Myocyte (in vitro differentiated cells): ENCODE measurements around the gene VSTM2B. TPM values are rescaled to one million over a fixed set of nuclear protein-coding genes. Genes with fewer than 3 reads are reported as not detected.
"Not testable (repeated sequence)": the region's sequence is repeated elsewhere in the genome, so short reads cannot be mapped to it uniquely, and the experiment has no call there.

Source experiments
- DNase-seq: peaks from one replicate; pipeline ENCODE4 v3.0.0-alpha.2; 2012; ENCODE audit warnings: low read depth
- polyA plus RNA-seq: library from polyadenylated mRNA; unstranded; fragments of >200 nt; gene quantifications from one replicate; pipeline ENCODE4 v1.2.1, GENCODE V29; 2012; ENCODE audit warnings: missing spikeins
- total RNA-seq: library from RNA; depleted of rRNA; stranded (reverse); fragments of >200 nt; gene quantifications from 2 replicates; pipeline ENCODE4 v1.2.3, GENCODE V29; 2014

Gene VSTM2B
- total RNA-seq: not detected in 2 replicates
- not detected for polyA plus RNA-seq

DNA sequence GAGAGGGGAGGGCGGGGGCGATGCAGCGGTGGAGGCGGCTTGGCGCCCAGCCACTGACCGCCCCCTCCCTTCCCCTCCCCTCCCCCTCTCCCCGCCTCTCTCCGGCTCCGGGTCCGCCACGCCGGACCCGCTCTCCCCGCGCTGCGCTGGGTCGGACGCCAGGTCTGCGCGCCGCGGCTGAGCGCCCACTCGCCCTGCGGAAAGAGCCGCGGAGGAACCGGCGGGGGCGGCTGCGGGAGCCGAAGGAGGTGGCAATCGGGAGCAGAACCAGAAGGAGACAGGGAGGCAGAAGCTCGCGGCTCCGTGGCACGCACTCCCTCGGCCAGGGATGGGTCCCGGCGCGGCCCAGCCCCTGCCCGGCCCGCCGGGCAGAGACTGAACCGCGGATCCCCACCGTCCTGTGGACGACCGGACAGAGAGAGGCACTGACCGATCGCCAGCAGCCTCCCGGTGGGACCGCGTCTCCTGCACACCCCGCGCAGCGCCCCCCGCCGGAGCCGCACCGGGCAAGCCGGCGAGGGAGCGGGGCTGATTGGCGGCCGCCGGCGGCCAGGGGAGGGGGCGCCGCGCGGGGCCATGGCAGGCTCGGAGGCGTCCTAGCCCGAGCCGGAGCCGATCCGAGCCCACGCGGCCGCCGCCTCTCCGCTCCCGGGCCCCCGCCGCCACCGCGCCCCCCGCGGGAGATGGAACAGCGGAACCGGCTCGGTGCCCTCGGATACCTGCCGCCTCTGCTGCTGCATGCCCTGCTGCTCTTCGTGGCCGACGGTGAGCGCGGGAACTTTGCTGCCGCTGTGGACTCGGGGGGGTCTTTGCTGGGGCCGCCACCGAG, at the start of gene VSTM2B:
Gene VSTM2B (plus strand): TSS at position 94 of the 829 bp plus-strand sequence. CDS start 590 bp downstream, at position 684.
- no peak for DNase-seq

DNA sequence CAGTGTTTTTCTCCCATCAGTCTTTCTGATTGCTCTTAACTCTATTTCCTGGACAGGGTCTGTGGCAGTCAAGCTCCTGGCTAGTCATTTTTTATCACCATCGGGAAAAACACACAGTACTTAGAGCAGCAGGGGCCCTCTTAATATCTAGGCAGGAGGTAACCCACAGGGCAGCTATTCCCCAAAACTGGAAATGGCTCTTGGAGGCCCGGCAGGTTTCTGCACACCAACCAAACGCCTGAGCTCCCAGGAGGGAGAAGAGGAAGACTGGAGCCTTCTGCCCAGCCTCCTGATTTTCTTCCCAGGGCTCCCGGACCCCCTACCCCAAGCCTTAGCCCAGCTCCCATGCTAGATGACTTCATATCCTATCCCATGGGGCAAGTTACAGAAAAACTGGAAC, 49.3 kb upstream of the VSTM2B start:
- no peak for DNase-seq

DNA sequence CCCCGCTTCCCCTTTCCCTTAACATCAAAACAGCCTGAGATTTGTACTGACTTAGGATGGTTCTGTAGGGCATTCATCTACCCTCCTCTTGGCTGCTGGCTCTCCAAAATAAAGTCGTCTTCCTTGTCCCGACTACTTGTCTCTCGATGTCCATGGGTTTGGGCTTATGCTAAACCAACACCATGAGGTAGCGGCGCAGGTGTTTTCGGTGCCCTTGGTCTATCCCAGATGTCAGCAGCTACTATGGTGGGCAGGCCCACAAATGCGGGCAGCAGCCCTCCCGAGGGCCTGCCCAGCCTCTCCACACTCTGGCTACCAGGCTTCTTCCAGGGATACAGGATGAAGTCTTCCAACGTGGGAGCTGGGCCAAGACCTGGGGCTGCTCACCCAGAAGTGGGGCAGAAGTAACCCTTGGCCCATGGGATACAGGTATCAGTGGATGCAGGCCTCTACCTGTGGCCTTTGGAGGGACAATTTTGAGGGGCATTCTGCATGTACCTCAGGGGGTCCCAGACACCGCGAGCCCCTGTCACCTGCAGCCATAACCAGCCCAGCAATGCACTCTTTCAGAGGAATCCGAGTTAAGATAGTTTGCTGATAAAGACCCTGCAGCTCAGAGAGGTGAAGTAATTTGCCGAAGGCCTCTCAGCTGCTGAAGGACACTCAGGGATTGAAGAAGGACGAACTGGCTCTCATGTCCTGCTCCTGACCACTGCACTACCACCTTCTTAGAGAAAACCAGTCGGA, 47.8 kb upstream of the VSTM2B start:
- no peak for DNase-seq

DNA sequence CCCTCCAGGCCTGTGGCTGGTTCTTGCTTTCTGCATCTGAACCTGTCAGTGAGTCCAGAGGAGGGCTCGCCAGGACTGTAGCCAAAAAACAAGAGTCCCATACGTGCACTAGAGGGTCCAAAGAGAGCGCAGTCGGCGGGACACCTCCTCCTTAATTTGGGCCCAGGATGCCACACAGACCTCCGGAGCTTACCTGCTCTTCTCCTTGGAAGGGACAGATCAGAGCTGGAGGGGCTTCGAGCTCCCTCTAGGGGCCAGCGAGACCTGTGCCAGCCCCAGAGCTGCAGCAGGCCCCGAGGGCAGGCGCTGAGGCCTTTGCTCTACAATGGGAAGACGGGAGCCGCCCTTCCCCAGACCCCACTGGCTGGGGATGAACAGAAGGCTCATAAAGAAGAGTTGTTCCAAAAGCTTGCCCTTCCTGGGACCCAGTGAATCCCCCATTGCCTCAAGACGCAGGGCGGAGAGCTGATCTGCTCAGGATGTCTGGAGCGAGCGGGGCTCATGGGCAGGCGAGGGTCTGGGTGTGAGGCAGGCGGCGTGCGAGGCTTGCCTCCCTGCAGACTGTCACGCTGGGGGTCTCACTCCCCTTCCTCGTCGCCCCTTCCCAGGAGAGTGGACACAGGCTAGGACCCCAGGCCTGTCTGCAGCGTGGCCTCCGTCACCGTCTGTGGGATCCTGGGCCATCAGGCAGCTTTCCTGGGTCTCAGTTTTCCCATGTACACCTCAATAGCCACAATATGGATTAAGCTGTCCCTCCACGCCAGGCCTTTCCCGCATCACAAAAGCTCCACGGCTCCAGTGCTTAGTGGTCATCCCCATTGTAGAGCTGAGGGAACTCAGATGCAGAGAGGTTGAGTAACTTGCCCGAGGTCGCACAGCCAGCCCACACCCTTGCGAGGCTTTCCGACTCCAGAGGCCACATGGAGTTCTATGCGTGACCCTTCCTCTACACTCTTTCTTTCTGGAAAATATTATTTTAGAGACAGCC, 46.9 kb upstream of the VSTM2B start:
- no peak for DNase-seq

DNA sequence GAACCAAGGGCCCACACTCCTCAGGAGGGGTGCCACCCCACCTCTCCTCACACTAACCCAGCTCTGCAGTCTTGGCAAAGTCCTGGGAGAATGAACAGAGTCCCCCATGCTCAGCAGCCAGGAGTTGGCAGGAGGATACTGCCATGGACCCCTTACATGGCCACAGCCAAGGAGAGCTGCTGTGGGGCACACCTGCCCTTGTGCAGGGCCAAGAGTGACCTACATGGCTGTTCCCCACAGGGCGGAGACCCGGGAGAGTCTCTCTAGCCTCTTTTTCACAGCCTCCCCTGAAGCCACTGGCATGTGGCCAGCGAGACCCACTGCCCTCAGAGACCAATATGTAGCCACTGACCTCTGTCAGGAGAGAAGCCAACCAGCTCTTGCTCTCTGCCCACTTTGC, 45.9 kb upstream of the VSTM2B start:
- DNase-seq: no peak

DNA sequence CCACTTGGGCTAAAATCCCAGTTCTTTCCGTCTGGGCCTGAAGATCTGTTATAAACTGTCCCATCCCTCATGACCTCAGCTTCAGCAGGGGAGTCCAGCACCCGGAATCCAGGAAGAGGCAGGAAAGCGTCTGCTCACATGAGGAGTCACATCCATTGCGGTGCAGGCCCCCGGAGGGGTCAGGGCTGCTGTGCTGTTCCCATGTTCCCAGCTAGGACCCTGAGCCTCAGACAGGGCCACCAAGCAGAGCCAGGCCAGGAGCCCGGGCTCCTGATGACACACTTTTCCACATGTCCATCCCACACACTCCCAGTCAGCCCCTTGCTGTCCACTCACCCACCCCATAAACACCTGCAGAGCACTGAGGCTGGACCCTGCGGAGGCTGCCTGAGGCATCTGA, 45.3 kb upstream of the VSTM2B start:
- no peak for DNase-seq

DNA sequence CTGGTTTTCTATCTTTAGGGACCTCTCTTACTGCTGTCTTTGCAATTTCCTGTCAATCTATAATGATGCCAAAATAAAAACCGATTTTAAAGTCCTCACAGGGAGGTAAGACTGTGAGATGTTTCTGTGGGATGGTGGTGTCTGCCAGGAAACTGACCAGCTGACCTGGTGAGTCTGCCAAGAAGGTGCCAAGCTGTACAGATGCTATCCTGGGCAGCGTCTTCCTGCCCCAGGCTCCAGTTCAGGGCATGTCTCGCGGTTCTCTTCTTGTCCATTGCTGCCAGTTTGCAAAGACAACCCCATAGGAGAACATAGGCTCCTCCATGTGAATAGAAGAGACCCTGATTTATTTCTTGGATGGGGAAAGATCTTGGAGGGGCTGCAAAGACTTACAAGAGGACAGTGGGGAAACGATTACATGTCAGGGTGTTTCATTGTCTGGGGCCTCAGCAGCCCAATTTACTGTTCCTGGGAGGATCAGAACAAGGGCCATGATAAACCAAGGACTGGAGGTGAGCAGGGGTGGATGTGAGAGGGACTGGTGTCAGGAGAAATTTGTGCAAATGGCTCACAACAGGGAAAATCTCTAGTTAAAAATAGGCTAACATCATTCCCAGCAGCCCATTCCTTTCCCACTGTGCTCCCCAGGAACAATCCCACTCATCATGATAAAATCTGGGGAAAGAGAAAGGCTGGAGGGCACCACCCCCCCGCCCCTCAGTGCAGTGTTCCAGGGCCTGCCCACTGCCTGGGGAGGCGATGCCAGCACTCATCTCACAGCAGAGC, 42.7 kb upstream of the VSTM2B start:
- no peak for DNase-seq

DNA sequence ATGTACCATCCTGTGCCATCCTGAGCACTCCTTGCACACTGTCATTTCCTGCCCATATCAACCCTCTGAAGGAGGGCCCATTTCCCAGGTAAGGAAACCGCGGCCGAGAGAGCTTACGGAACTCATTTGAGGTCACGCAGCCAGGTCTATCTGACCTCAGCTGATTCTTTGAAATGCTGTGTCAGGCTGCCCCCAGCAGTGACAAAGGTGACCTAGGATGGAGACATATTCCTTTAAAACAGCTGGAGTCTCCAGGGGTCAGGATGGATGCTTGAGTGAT, 42.2 kb upstream of the VSTM2B start:
- DNase-seq: no peak

DNA sequence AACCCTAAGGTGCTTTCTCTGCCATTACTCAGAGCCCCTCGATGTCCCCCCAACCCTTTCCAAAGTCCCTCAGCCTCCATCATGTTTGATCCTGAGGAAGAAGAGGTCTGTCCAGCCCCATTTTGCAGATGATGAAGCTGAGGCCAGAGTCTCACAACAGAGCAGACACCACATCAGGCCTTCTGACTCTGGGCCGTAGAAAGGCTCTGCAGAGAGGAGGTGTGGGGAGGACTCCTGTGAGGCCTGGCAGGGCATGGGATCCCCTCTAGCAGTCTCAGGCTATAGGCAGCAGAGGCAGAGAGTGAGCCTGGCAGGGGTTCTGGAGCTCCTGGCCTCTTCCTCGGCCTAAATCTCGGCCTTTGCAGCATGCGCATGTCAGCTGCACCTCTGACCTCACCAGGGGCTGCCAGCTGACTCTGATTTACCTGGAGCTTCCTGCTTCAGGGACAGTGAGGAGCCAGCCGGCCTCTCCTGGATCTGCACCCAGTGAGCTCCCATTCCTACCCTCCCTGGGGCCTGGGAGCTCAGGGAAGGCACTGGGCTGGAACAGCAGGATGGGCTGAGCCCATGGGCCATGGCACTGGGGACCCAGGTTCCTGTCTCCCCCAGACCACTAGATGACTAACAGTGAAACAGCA, 41.7 kb upstream of the VSTM2B start:
- DNase-seq: no peak

DNA sequence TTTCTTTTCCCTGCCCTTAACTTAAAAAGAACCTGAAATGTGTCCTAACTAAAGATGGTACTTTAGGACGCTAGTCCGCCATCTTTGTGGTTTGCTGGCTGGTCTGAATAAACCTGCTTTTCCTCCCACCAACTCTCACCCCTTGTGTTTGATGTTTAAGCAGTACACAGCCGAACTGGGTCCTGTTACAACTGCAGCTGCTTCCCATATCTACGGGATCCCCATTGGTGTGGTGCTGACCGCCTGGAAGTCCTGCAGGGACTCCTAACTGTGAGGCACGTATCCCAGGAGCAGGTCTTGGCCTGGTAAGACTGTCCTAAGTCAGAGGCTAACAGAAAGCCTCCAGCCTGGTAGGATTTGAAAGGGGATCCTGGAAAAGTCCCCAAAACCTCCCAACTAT, 40.9 kb upstream of the VSTM2B start:
- DNase-seq: no peak

DNA sequence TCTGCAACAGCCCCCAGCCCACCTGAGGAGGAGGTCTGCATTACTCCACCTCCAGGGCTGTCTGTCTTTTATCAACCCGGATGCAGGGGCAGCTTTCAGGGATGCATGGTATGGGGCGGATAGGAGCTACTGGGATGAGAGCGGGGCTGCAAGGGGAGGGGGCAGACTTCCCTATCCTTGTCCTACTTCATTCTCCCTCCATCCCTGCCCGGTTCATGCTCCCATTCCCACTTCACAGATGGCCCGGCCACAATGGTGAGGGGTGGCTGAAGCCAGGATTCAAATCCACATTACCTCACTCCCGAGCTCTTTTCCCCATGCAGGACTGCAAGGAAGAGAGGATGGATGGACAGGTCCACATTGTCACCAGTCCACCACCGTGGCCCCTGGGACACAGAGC, 40.5 kb upstream of the VSTM2B start:
- no peak for DNase-seq

DNA sequence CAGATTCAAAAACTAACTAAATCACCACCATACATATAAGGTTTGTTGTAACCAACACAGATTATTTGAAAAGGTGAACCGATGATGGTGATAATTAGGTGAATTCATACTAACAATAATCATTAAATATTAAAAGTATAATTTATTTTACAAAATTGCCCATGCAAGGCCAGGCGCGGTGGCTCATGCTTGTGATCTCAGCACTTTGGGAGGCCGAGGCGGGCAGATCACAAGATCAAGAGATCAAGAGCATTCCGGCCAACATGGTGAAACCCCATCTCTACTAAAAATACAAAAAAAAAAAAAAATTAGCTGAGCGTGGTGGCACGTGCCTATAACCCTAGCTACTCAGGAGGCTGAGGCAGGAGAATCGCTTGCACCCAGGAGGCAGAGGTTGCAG, 38.8 kb upstream of the VSTM2B start:
- not testable (repeated sequence) for DNase-seq

DNA sequence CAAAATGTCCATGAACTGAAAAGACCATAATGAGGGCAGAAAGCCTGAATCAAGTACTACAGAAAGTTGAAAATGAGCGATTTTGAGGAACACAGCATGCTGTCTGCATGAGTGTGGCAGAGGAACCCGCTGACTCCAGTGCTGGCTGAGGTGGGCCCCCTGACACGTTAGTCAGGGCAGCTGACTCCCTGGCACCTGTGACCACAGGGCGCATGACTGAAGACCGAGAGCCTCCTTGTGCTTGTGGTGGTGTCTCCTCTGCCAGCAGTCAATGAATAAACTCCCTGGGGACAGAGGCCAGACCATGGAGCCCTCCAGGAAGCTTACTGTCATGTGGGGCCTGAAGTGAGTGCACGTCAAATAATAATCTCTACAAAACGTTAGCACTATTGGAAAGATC, 38.4 kb upstream of the VSTM2B start:
- DNase-seq: no peak

DNA sequence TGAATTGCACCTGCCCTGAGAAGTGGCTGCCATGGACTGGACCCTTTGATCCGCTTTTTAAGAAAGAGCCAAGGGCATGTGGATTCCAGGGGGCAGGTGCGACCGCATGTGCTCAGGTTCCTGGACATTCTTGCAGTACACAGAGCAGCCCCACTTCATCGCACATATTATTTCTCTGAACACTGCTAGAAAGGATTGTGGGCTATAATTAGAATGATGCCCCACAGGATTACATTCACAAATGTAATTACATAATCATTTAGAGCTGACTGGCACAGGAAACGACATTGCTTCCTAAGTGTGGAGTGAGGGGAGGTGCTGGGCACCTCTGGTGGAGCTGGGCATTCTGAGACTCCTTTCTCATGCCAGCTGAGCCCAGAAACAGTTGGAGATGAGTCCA, 37.5 kb upstream of the VSTM2B start:
- DNase-seq: no peak

DNA sequence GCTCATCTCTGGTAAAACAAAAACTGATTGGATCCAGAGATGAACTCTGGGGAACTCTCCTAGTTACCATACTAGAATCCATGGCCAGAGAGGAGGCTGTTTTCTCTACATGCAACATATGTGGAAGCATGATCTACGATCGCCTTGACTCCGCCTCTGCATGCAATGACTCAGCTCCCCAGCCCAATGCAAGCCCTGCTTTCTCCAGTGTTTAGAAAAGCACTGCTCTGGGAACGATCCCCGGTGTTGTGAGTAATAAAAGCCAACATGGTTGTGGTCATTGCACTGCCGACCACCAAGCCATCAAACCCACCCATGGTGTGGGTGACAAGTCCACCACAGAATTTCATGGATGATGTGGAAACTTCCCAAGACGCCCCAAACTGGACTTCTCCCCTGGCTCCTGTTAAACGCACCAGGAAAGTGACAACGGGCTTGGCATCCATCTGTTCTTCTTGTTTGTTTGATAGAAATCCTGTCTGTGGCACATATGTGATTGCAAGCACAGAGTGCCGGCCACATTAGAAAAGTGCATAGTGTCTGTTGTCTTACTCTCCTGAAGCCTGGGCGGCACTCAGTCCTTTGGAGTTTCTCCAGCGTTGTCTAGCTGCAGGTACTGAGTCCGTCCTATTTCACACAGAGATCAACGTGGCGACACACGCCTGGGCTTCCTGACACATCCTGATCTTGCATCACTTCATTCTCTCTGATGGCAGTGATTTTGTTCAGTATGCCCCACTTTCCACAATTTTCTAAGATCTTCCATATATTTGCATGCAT, 36.4 kb upstream of the VSTM2B start:
- DNase-seq: no peak

DNA sequence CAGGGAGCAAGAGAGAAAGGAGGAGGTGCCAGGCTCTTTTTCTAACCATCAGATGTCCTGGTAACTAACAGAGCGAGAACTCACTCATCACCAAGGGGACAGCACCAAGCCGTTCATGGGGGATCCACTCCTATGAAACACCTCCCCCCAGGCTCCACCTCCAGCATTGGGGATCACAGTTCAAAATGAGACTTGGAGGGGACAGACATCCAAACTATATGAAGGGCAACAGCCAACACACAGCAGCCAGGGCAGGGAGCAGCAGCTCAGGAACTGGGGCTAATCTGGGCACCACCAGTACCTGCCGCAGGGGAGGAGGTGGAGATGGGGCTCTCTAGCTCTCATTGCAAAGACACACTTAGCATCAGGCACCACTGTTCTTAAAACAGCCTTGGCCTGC, 34.3 kb upstream of the VSTM2B start:
- DNase-seq: no peak

DNA sequence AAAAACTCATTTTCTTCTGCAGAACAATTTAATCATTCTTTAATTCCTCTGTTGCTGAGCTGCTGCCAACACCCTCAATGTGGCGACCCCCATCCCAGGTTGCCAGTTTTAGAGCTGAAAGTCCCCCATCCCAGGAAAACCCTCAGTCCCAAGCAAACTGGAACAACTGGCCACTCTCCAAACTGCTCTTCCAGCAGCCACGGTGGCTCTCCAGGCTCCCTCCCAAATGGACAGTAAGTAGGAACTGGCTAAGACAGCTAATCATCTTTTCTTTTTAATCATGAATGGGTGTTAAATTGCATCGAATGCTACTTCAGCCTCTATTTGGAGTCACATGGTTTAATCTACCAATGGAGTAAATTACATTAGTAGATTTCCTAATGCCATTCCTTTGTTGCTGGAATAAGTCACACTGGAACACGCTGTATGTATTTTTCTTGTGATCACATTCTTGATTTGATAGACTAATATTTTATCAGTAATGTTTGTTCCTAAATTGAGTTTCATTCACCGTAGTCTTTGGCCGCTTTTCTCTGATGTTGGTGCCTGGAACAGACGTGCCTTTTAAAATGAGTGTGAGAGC, 33.7 kb upstream of the VSTM2B start:
- DNase-seq: no peak

DNA sequence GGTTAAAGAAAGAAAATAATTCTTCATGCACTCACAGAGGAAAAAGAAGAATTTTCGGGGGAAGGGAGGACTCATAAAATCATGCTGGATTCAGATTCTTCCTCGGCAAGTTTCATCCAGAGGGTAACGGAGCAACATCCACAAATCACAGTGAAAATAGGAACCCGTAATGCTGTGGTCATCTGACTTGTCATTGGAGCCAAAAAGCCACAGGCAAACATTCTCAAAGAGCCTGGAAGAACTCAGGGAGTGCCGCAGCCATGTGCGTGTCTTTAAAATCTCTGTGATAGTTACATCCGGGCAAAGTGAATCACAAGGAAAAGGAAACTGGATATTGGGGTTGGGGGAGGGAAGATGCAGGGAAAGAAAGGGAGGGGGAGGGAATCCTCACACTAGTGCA, 33.0 kb upstream of the VSTM2B start:
- DNase-seq: peak; percentile 24

DNA sequence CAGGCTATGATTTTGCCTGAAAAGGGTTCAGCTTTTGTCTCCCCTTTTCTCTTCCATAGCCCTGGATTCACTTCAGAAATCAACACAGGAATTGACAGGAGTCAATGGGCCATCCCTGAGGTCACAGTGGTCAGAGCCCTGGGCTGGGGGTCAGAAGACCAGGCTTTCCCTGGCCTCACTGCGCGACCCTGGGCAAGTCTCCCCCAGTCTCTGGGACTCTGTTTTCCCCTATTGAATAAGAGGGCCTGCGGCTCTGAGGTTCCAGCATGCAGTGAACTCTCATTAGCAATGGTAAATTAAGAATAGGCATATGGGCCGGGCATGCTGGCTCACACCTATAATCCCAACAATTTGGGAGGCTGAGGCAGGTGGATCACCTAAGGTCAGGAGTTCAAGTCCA, 30.7 kb upstream of the VSTM2B start:
- DNase-seq: no peak
